ENCODE results near the gene CACNB4.

CACNB4 gene

GRCh38 chr2:151975460-151976414, 123.1 kb downstream of the CACNB4 start:
- DNase-seq (ENCODE audit: low read depth), result no peak

GRCh38 chr2:151974988-151975387, 123.9 kb downstream of the CACNB4 start:
- DNase-seq (ENCODE audit: low read depth), result no peak

DNA sequence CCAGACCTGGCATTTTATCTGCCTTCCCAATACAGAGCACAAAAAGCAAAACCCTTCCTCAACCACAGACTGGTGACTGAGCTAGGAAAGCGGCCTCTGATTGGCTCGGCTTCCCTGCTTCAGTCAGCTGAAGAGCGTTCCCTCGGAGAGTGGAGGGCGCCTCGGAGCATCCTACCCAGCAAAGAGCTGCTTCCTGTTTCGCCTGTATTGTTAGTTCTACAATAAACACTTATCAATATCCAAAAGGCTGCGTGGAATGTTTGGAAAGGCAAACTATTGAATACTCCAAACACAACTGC, 125.0 kb downstream of the CACNB4 start:
- peak; percentile 34 for DNase-seq (ENCODE audit: low read depth)

- DNase-seq (ENCODE audit: low read depth), result no peak
These were observed 125.6 kb downstream of the CACNB4 start for GRCh38 chr2:151973013-151973900.

- no peak for DNase-seq (ENCODE audit: low read depth)
These were observed 126.4 kb downstream of the CACNB4 start for GRCh38 chr2:151972241-151973012.

DNA sequence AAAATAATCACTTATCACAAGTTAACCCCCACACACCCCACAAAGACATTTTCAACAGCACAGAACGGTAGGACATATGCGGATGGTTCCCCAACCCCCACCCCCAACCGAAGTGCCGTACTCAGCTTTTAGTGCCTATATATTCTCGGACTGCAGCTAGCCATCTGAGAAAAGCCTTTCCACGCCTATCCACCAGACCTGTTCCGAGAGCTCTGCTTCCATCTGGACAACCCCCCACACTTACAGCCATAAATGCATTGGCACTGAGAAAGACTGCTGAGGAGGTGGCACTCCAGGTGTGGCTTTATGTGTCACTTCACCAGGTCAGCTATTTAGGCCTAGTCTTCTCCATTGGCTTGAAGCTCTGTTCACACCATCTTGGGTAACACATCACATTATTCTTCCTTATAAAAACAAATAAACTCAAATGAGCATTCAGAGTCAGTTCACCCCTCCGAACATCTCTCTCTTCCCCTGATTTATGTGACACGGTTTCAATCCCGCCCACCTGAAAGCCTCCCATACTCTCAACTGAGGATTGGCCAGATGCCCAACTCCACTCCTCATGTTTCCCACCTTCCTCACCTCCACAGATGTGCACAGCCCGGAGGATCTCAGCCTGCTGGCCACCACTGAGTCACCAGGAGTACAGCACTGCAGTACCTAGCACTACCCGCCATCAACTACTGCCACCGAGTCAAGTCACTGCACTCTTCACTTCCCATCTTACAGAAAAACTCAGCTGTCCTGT, 127.4 kb downstream of the CACNB4 start:
- DNase-seq (ENCODE audit: low read depth), result no peak

DNA sequence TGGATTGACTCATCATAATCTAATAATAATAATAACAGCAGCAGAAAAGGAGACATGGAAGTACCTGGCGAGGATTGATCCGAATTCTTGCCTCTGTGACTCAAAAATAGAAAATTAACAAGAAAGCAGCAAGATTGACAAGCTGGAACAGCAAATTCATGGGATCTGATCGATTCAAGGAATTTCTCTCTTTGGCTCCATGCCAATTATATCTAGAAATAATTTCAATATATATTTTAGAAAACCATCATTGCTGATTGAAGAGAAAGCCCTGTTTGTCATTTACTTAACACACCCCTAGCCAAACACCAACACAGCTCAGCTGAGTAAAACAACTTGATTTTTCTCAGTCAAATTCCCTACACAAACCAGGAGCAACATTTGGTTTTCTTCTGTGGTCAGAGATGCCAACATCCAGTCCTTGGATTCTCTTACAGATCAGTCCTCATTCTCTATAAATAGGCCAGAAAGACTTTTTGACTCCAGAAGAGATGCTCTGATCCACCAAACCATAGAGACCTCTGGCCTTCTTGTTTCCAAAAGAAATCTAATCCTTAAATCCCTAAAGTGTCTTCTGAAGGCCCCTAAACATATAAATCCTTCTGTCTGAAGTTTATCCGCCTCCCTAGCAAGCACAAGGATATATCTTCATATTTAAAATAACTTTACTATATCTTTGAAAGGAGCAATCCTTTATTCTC, 129.9 kb downstream of the CACNB4 start:
- no peak for DNase-seq (ENCODE audit: low read depth)

DNA sequence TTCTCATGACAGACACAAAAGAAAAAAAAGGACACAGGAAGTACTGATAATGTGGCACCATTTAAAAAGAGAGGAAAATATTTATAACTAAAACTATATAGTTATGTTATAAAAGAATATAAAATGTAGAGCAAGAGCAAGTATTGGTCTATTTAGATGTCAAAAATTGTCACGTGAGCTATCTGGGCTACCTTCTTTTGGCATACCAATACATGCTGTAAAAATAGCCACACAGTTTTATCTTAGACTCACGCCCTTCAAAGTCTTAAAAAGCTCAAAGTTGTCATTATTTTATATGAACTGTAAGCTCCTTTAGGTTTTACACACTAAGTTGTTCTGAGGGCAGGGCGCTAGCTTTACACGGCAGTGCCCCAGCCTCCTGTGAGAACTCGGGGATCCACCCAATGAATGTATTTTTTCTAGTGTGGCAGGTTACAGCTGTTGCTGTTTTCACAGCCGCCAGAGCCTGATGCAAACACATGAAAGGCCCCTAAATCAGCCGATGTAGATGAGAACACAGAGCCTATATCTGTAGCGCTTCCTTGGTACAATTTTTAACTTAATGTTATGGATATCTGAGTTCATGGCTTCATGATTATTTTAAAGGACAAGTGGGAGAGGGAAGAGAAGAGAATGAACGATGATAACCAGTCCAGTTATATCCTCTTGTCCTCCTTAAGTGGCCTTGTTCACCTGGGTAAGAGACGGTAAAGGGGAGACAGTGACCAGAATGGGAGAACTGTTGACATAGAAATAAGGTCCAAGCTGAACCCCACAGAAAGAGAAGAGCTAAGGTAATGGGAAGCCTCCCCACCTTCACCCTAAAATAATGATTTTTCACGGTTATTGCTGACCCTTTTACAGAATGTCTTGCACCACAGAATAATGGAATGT, 130.8 kb downstream of the CACNB4 start:
- DNase-seq (ENCODE audit: low read depth), result no peak

GRCh38 chr2:151965884-151966283, 133.0 kb downstream of the CACNB4 start:
- no peak for DNase-seq (ENCODE audit: low read depth)

- no peak for DNase-seq (ENCODE audit: low read depth)
These were observed 137.3 kb downstream of the CACNB4 start for GRCh38 chr2:151961558-151961957.

DNA sequence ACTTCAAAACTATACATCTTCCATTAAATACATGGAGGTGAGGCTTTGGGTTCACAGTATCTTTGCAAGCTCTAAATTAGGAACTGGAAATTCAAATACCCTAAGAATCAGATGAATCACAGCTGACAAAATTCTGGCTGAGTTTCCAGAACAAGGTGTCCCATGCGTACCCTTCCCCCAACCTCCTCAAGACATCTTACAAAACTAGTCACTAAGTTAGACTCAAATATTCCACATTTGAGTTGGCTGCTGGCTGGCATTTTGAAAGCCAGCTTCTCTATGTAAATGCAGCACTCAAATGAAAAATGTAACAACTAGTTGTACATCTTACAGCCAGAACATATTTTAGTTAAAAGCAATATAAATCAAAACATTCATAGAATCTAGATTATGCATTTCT, 139.6 kb downstream of the CACNB4 start:
- no peak for DNase-seq (ENCODE audit: low read depth)

GRCh38 chr2:151953467-151953866, 145.4 kb downstream of the CACNB4 start:
- DNase-seq (ENCODE audit: low read depth), result no peak

DNA sequence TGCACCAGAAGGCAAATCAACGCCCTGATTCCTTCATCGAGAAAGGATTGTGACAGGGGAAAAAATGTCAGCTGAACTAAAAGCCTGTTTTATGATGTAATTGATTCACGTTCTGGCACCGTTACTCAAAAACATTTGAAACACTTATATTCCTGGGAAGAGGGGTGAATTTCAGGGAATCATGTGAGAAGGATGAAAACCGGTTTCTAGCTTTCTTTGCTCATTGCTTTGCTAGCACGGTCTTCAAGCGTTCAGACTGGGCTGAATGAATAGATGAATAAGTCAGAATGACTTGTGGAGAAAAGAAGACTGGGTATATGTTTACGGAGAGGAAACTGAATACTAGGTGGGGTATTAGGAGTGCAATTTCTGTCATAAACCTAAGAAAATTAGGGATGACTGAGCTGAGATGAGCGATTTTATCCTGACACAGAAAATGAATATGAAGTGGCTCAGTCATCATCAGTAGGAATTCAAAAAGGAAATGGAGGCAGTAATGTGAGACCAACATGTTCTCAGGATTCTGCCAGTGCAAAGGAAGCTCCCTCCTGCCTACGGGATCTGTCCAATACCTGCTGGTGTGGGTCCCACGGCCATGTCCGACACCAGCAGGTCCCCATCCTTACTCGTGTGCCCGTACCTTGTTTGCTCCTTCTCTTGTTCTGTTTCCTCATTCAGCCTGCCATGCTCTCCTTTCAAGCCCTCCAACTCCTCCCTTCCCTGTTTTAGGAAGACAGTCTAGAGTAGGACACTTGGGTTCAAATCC, 146.0 kb downstream of the CACNB4 start:
- no peak for DNase-seq (ENCODE audit: low read depth)

GRCh38 chr2:151947813-151948165, 151.1 kb downstream of the CACNB4 start:
- peak; percentile 18 for DNase-seq (ENCODE audit: low read depth)

DNA sequence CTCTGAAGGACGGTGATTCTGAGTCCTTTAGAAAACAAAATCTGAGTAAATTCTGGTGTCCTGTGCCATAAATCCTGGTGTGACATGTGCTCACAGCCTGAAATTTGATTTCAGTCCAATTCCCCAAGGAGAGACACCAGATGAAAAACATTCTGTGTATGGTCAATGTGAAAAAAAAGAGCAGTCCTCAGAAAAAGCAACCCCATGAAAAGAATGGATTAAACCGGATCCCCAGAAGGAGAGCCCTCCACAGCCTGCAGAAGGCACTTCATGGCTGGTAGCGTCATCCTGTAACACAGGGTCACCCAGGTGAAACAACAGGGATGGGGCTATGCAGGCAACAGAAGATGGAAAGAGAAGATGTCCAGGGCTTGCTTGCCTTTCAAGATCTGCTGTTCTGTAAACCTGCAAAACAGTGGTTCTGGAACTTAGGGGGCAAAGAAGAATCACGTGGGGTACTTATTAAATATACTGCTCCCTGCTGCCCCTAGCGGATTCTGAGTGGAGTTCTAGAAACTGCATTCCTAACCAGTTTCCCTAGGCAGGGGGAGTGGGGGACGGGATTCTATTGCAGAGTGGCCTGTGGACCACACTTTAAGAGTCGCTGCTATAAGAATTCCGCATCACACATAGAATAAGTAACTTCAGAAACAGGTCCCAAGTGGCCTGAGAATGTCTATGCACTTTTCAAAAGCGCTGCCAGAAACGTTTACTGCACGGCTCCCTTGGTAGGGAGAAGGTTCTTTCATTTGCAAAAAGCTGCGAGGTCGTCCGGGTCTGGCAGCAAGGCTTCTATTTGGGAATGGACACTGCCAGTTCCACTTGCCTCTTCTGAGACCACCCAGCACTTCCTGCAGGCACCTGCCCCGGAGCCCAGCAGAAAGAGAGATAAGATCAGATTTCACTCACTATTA, 151.7 kb downstream of the CACNB4 start:
- DNase-seq (ENCODE audit: low read depth), result peak; percentile 14

DNA sequence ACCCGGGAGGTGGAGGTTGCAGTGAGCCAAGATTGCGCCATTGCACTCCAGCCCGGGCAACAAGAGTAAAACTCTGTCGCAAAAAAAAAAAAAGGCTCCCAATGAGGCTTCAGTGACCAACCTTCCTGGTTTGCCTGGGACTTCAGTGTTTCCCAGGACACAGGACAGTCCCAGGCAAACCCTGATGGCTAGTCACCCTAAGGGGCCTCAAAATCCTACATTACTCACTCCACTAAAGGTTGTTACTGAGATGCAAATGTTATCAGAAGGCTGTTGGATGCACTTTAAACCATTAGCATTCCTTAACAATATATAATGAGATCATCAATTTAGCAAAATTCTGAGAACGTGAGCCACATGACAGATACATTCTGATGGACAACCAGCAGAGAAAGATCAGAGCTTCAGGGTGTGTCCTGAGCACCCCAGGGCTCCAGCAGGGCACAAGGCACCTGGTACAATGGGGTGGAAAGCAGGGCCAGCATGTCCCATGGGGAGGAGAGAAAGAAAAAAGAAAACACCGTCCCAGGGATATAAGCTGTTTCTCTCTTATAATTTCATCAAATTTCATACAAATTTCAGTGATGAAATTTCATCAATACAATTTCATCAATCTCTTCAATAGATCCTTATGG, 152.5 kb downstream of the CACNB4 start:
- DNase-seq (ENCODE audit: low read depth), result no peak

- DNase-seq (ENCODE audit: low read depth), result no peak
These were observed 153.2 kb downstream of the CACNB4 start for GRCh38 chr2:151945602-151946001.

GRCh38 chr2:151945186-151945585, 153.7 kb downstream of the CACNB4 start:
- no peak for DNase-seq (ENCODE audit: low read depth)

Measured in iris pigment epithelial cell (primary cell).